Fibroblast of skin of back (primary cell): ENCODE data around the gene CPA4. TPM values are rescaled to one million over a fixed set of nuclear protein-coding genes. Genes with fewer than 3 reads are reported as not detected.
"Not testable (repeated sequence)": the region's sequence is repeated elsewhere in the genome, so short reads cannot be mapped to it uniquely, and the experiment has no call there.

Source experiments
- DNase-seq: peaks from one replicate; pipeline ENCODE4 v3.0.0-alpha.2; 2013
- polyA plus RNA-seq, 2 experiments: library from polyadenylated mRNA; unstranded; fragments of 120-200 nt; gene quantifications; one replicate each; pipeline ENCODE4 v1.2.1, GENCODE V29; 2013; ENCODE audit not compliant: insufficient read length in 2 of 2

The CPA4 gene
- 14.5 TPM for polyA plus RNA-seq (2013, experiment 1 of 2; ENCODE audit: insufficient read length)
- polyA plus RNA-seq (2013, experiment 2 of 2; ENCODE audit: insufficient read length) = 5.7 TPM

GRCh38 chr7:130292682-130293257 is at the start of gene CPA4:
CPA4 (plus strand) TSS chr7:130293161; CDS start chr7:130293181, 20 bp downstream.
- peak; percentile 100 for DNase-seq

- peak; percentile 3 for DNase-seq
Observed at GRCh38 chr7:130243486-130243885, 49.5 kb upstream of the CPA4 start.

GRCh38 chr7:130246491-130246890 is 46.5 kb upstream of the CPA4 start:
- not testable (repeated sequence) for DNase-seq

GRCh38 chr7:130248842-130249241 is 44.1 kb upstream of the CPA4 start:
- not testable (repeated sequence) for DNase-seq

GRCh38 chr7:130249626-130250025 is 43.3 kb upstream of the CPA4 start:
- not testable (repeated sequence) for DNase-seq

GRCh38 chr7:130254555-130254954 is 38.4 kb upstream of the CPA4 start:
- no peak for DNase-seq

GRCh38 chr7:130256704-130257103 is 36.3 kb upstream of the CPA4 start:
- no peak for DNase-seq

GRCh38 chr7:130258494-130259078 is 34.4 kb upstream of the CPA4 start:
- no peak for DNase-seq

- no peak for DNase-seq
Observed at GRCh38 chr7:130262448-130262847, 30.5 kb upstream of the CPA4 start.

- no peak for DNase-seq
Observed at GRCh38 chr7:130263130-130263529, 29.8 kb upstream of the CPA4 start.

GRCh38 chr7:130266258-130266960 is 26.6 kb upstream of the CPA4 start, which contains the start of gene CPA2:
CPA2 (plus strand) TSS chr7:130266863; CDS start chr7:130266882, 19 bp downstream.
- no peak for DNase-seq

- no peak for DNase-seq
Observed at GRCh38 chr7:130266961-130267321, 26.0 kb upstream of the CPA4 start.

GRCh38 chr7:130268463-130269317 is 24.3 kb upstream of the CPA4 start:
- DNase-seq = no peak

GRCh38 chr7:130269318-130269694 is 23.7 kb upstream of the CPA4 start:
- DNase-seq = no peak

GRCh38 chr7:130270947-130271800 is 21.8 kb upstream of the CPA4 start:
- no peak for DNase-seq

GRCh38 chr7:130272381-130273080 is 20.4 kb upstream of the CPA4 start:
- peak; percentile 19 for DNase-seq

- peak; percentile 52 for DNase-seq
Observed at GRCh38 chr7:130273081-130273932, 19.7 kb upstream of the CPA4 start.

GRCh38 chr7:130273933-130274255 is 19.1 kb upstream of the CPA4 start:
- DNase-seq = peak; percentile 40

- no peak for DNase-seq
Observed at GRCh38 chr7:130274296-130274695, 18.7 kb upstream of the CPA4 start.

GRCh38 chr7:130274983-130275591 is 17.9 kb upstream of the CPA4 start:
- no peak for DNase-seq
